GM12872 (cell line): Measurements from ENCODE around the gene ZMAT5.

Experiments used
- TF ChIP-seq, protein P1 (sequence below): IDR thresholded peaks from 3 replicates; pipeline ENCODE4 v1.5.1; 2011; ENCODE audit warnings: low read depth, mild to moderate bottlenecking, low read length, moderate library complexity; ENCODE audit not compliant: insufficient read depth

The ZMAT5 gene

GRCh38 chr22:29811377-29811776, 44.6 kb upstream of the ZMAT5 start:
- TF ChIP-seq, protein P1, sequence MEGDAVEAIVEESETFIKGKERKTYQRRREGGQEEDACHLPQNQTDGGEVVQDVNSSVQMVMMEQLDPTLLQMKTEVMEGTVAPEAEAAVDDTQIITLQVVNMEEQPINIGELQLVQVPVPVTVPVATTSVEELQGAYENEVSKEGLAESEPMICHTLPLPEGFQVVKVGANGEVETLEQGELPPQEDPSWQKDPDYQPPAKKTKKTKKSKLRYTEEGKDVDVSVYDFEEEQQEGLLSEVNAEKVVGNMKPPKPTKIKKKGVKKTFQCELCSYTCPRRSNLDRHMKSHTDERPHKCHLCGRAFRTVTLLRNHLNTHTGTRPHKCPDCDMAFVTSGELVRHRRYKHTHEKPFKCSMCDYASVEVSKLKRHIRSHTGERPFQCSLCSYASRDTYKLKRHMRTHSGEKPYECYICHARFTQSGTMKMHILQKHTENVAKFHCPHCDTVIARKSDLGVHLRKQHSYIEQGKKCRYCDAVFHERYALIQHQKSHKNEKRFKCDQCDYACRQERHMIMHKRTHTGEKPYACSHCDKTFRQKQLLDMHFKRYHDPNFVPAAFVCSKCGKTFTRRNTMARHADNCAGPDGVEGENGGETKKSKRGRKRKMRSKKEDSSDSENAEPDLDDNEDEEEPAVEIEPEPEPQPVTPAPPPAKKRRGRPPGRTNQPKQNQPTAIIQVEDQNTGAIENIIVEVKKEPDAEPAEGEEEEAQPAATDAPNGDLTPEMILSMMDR: no peak

DNA sequence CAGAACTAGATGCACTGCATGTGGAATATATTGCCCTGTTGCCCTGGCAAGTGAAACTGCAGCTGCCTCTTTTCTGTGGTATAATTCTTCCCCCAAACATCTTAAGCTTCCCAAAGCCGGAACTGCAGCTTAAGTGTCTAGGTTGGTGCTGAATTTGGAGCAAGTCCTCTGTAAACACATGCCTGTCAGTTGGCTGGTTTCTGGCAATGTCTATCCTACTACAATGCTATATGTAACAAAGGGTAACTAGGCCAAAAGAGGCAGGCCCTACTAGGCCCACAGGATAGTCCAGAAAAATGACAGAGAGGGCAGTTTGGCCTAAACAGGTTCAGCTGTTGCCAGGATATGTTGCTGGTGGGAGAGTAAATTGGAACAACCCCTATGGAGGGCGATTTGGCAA, 43.4 kb upstream of the ZMAT5 start:
- TF ChIP-seq, protein P1: no peak

DNA sequence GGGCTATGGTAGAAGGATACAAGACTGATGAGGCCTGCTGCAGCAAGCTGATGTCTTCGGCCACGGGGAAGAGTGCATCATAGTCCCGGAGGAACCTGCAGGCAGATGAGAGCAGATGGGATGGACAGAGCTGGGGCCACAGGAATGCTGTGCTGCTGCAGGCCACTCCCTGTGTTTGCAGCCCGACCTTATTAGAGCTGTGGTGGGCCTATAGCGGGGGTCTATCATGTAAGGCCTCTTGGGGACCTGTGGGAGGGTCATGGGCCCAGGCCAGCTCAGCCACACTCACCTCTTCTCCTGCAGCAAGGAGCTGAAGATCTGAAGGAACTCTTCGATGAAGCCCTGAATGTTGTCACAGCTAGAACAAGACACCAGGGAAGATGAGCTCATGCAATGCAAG, 39.4 kb upstream of the ZMAT5 start:
- TF ChIP-seq, protein P1: no peak

GRCh38 chr22:29804985-29805384, 38.2 kb upstream of the ZMAT5 start:
- TF ChIP-seq, protein P1: no peak

DNA sequence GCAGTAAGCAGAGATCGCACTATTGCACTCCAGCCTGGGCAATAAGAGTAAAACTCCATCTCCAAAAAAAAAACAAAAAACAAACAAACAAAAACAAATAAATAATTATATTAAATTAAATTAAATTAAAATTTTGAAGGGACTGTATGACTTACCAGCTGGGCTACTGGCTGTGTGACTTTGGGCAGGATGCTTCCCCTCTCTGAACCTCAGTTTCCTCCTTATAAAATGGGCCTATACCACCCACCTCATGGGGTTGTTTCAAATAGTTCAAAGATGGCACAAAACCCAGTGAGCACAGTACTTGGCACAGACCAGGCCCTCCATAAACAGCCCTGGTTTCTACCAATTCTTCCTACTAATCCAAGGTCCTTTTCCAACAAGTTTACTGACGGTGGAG, 36.4 kb upstream of the ZMAT5 start:
- TF ChIP-seq, protein P1: no peak

- TF ChIP-seq, protein P1: no peak
These were observed 35.0 kb upstream of the ZMAT5 start for GRCh38 chr22:29801796-29802195.

DNA sequence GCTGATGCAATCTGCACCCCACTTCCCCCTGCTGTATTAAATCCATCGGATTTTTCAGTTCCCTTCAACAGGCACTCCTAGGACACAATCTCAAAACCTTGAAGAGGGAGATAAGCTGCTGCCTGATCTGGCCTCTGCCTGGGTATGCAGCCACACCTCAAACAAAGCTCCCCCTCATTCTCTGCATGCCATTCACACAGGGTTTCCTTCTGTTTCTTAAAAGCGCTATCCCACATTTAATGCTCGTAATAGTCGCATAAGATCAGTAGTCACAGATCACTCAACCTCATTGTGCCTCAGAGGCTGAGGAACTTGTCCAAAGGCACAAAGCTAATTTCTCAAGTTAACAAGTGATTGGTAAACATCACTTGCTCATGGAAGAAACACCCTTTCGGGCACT, 34.3 kb upstream of the ZMAT5 start:
- TF ChIP-seq, protein P1: no peak

DNA sequence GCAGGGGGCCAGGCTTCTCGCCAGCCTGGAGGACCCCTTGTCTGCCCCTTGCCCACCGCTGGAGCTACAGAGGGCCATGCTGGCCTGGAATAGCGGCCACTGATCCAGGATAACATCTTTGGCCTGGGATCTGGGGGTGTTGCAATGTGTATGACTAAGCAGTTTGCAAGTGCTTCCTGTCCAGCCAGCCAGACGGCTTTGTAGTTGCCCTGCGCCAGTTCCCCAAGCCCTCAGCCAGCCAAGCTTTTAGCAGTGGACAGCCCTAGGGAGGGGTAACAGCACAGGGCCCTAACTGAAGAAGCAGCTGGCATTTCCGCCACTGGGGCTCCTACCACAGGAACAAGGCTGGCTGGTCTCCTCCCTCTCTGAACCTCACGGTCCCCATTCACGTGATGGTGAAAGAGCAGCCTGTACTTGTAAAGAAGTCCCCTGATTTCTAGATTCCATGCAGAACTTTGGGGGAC, 32.4 kb upstream of the ZMAT5 start:
- TF ChIP-seq, protein P1: no peak
